HL-60 (cell line): Measurements from ENCODE around the gene CCNE1.

ENCODE experiments used
- DNase-seq, 2 experiments: peaks; one replicate each; pipeline ENCODE4 v3.0.0-alpha.2; 2010 to 2020; ENCODE audit warnings: low read depth in 1 of 2, low spot score in 1 of 2
- H3K27ac ChIP-seq: fragments of 250-450 bp; sonication (Bioruptor Pico); replicated peaks from 2 replicates; pipeline ENCODE4 v1.5.1; 2020; ENCODE audit warnings: mild to moderate bottlenecking, moderate library complexity
- H3K27me3 ChIP-seq: fragments of 250-450 bp; sonication (Bioruptor Pico); 2 replicates; pipeline ENCODE4 v1.5.1; 2021; ENCODE audit warnings: mild to moderate bottlenecking, moderate library complexity; ENCODE audit not compliant: insufficient read depth, poor library complexity, severe bottlenecking
- H3K4me3 ChIP-seq: replicated peaks from 2 replicates; pipeline ENCODE4 v1.5.1; 2011; ENCODE audit warnings: mild to moderate bottlenecking, control low read depth, low read length; ENCODE audit not compliant: insufficient read depth
- CTCF ChIP-seq: IDR thresholded peaks from one replicate; pipeline ENCODE4 v1.5.1; 2011; ENCODE audit warnings: low read length, control low read depth, inconsistent platforms; ENCODE audit not compliant: insufficient read depth
- GABPA ChIP-seq: IDR thresholded peaks from 2 replicates; pipeline ENCODE4 v1.6.1; 2012; ENCODE audit warnings: low read depth
- POLR2AphosphoS5 ChIP-seq: IDR thresholded peaks from 2 replicates; pipeline ENCODE4 v1.6.1; 2012; ENCODE audit warnings: low read depth
- REST ChIP-seq: IDR thresholded peaks from 2 replicates; pipeline ENCODE4 v1.6.1; 2012; ENCODE audit warnings: low read depth; ENCODE audit not compliant: insufficient replicate concordance
- SPI1 ChIP-seq: IDR thresholded peaks from 2 replicates; pipeline ENCODE4 v1.6.1; 2012; ENCODE audit warnings: low read depth, mild to moderate bottlenecking, borderline replicate concordance

Gene CCNE1

GRCh38 chr19:29781386-29782259, 30.2 kb upstream of the CCNE1 start:
- DNase-seq, result no peak
- H3K4me3 ChIP-seq, result no peak overlapping the region
- no peaks in the 10 kb centered on the region for H3K27me3 ChIP-seq
- TF ChIP-seq REST (no peak), SPI1 (no peak), GABPA (no peak), POLR2AphosphoS5 (no peak), CTCF (no peak)
- H3K27ac ChIP-seq, result no peak overlapping the region

DNA sequence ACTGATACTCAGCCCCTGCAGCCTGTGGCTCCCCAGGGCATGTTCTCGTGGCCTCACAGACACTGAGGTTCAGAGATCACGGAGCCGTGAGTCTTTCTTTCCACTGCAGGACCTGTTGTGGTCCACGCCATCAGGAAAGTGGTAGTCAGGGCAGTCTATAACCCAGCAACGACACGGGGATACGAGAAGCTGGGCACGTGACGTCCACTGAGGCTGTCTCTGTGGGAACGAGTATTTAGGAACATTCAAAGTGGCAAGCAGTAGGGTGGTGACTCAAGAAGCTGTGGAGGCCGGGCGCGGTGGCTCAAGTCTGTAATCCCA, 29.6 kb upstream of the CCNE1 start:
- Histone ChIP-seq H3K27me3 (no peaks in the 10 kb centered on the region), H3K27ac (no peak overlapping the region), H3K4me3 (no peak overlapping the region)
- DNase-seq, result no peak
- TF ChIP-seq CTCF, result no peak
- TF ChIP-seq SPI1, result no peak

DNA sequence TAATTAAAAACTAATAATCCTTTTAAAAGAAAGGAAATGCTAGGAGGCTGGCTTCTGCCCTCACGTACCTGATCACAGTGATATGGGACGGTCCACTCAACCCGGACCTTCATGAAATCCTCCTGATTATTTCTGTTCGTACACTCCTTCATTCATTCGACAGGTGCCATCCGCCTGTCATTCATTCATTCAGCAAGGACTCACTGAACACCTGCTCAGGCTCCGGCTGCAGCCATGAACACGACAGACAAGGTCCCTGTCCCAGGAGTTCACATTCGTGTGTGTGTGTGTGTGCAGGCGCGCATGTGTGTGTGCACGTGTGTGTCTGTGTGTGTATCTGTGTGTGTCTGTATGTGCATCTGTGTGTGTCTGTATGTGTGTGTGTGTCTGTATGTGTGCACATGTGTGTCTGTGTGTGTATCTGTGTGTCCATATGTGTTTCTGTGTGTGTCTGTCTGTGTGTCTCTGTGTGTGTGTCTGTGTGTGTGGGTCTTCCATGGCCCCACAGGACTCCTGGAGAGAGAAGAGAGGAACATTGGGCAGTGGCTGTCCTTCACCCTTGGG, 28.1 kb upstream of the CCNE1 start:
- Histone ChIP-seq H3K27me3 (no peaks in the 10 kb centered on the region), H3K4me3 (no peak overlapping the region), H3K27ac (no peak overlapping the region)
- no peak for DNase-seq
- no peak for TF ChIP-seq CTCF
- TF ChIP-seq GABPA, result no peak
- no peak for TF ChIP-seq POLR2AphosphoS5
- TF ChIP-seq SPI1, result no peak
- TF ChIP-seq REST, result no peak

- Histone ChIP-seq H3K27ac (no peak overlapping the region), H3K27me3 (no peaks in the 10 kb centered on the region), H3K4me3 (no peak overlapping the region)
- no peak for TF ChIP-seq CTCF
- no peak for DNase-seq
Measured at GRCh38 chr19:29784598-29785223, 27.1 kb upstream of the CCNE1 start.
